Nephron (organoid): ENCODE data around the gene SORBS1.

Experiments used
- H3K27ac Mint-ChIP-seq, 3 experiments: 2 replicates each; pipeline ENCODE4 v1.8.0; 2020; ENCODE audit warnings: mixed read lengths in 3 of 3, mild to moderate bottlenecking in 2 of 3, moderate library complexity in 1 of 3
- H3K27me3 Mint-ChIP-seq: 2 replicates; pipeline ENCODE4 v1.8.0; 2021; ENCODE audit warnings: low read depth, mild to moderate bottlenecking, moderate library complexity, mixed read lengths
- H3K36me3 Mint-ChIP-seq: 2 replicates; pipeline ENCODE4 v1.8.0; 2020; ENCODE audit warnings: low read depth, mixed read lengths
- H3K4me1 Mint-ChIP-seq: 2 replicates; pipeline ENCODE4 v1.8.0; 2020; ENCODE audit warnings: mixed read lengths
- H3K4me3 Mint-ChIP-seq, 3 experiments: 2 replicates each; pipeline ENCODE4 v1.8.0; 2020; ENCODE audit warnings: mild to moderate bottlenecking in 3 of 3, mixed read lengths in 3 of 3, moderate library complexity in 2 of 3
- H3K9me3 Mint-ChIP-seq: 2 replicates; pipeline ENCODE4 v1.8.0; 2020; ENCODE audit warnings: mixed read lengths
- TF ChIP-seq, protein P1 (sequence below), 3 experiments: fragments of 200-600 bp; sonication (generic); IDR thresholded peaks; one replicate each; pipeline ENCODE4 v1.5.0; 2021; ENCODE audit warnings: antibody characterized with exemption in 3 of 3; ENCODE audit not compliant: unreplicated experiment in 3 of 3

Gene SORBS1

GRCh38 chr10:95547791-95548435 is 13.3 kb downstream of the SORBS1 start:
- TF ChIP-seq, protein P1, sequence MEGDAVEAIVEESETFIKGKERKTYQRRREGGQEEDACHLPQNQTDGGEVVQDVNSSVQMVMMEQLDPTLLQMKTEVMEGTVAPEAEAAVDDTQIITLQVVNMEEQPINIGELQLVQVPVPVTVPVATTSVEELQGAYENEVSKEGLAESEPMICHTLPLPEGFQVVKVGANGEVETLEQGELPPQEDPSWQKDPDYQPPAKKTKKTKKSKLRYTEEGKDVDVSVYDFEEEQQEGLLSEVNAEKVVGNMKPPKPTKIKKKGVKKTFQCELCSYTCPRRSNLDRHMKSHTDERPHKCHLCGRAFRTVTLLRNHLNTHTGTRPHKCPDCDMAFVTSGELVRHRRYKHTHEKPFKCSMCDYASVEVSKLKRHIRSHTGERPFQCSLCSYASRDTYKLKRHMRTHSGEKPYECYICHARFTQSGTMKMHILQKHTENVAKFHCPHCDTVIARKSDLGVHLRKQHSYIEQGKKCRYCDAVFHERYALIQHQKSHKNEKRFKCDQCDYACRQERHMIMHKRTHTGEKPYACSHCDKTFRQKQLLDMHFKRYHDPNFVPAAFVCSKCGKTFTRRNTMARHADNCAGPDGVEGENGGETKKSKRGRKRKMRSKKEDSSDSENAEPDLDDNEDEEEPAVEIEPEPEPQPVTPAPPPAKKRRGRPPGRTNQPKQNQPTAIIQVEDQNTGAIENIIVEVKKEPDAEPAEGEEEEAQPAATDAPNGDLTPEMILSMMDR (IDR thresholded peaks at IDR 0.05; ENCODE audit: unreplicated experiment in 3 of 3) = no peak
- peaks cover 12% of the 10 kb centered on the region for H3K36me3 Mint-ChIP-seq
- peaks cover 52% of the 10 kb centered on the region for H3K4me1 Mint-ChIP-seq
- H3K27me3 Mint-ChIP-seq = peaks cover 3% of the 10 kb centered on the region
- peaks cover 3% of the 10 kb centered on the region for H3K9me3 Mint-ChIP-seq
- H3K27ac Mint-ChIP-seq = no peak overlapping the region
- H3K4me3 Mint-ChIP-seq = no peak overlapping the region

DNA sequence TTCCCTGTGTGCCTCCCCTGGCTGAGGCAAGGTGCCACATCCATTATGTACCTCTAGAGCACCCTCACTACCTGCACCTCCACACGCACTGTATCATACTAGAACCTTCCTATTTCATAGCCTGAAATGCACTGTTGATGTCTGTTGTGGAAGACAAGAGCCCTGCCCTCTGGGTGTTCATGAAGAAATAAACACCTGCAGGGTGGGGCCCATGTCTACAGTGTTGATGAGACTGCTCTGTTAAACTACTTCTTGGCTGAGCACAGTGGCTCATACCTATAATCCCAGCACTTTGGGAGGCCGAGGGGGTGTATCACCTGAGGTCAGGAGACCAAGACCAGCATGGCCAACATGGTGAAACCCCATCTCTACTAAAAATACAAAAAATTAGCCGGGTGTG is 14.0 kb downstream of the SORBS1 start:
- peaks cover 60% of the 10 kb centered on the region for H3K4me1 Mint-ChIP-seq

GRCh38 chr10:95545981-95546380 is 15.2 kb downstream of the SORBS1 start:
- Mint-ChIP-seq H3K27me3 (no peaks in the 10 kb centered on the region), H3K27ac (peak overlapping the region in 2 of 3 experiments; percentile 30 to 75)

More for the DNA sequence above, 14.0 kb downstream of the SORBS1 start:
- peaks cover 8% of the 10 kb centered on the region for H3K36me3 Mint-ChIP-seq
- no peaks in the 10 kb centered on the region for H3K27me3 Mint-ChIP-seq
- no peaks in the 10 kb centered on the region for H3K9me3 Mint-ChIP-seq
- TF ChIP-seq, protein P1 (IDR thresholded peaks at IDR 0.05; ENCODE audit: unreplicated experiment in 3 of 3) = no peak
- H3K4me3 Mint-ChIP-seq = no peak overlapping the region
- H3K27ac Mint-ChIP-seq = no peak overlapping the region

DNA sequence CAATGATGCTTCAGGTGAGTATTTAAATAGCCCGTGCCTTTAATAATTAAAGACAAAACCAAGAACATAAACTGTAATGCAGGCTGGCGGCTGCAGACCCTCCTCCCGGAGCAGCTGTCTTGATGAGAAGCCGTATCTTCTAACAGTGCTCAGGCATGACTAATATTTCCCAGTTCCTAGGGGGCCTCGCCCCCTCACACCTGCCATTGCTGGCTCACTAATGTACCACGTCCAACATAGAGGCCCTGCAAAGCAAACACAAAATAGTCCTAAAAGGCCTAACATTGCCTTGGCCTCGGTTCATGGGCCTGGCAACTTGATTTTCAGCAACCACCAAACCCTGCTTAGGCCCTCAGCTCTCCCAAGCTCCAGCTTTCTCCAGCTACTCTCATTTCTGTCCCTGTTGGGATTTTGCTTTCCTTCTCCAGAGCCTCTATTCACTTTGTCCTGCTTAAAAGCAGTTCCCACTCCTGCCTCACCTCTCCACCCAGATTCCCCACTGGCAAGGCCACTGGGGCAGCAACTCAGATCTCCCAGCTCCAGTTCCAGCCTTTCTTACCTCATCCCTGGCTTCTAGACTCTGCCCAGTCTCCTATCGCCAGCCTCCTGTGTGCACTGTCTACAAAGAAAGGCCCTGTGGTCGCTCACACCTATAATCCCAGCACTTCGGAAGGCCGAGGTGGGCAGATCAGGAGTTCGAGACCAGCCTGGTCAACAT is 16.2 kb downstream of the SORBS1 start:
- no peaks in the 10 kb centered on the region for H3K27me3 Mint-ChIP-seq
- peak overlapping the region in 1 of 3 experiments; percentile 5 for H3K4me3 Mint-ChIP-seq
- TF ChIP-seq, protein P1 (IDR thresholded peaks at IDR 0.05; ENCODE audit: unreplicated experiment in 3 of 3) = no peak
- peak overlapping the region; percentile 53 to 83 (median 75) for H3K27ac Mint-ChIP-seq
- peaks cover 59% of the 10 kb centered on the region for H3K4me1 Mint-ChIP-seq
- peaks cover 4% of the 10 kb centered on the region for H3K36me3 Mint-ChIP-seq
- no peaks in the 10 kb centered on the region for H3K9me3 Mint-ChIP-seq

More at GRCh38 chr10:95545981-95546380, 15.2 kb downstream of the SORBS1 start:
- H3K36me3 Mint-ChIP-seq = peaks cover 4% of the 10 kb centered on the region
- no peak overlapping the region for H3K4me3 Mint-ChIP-seq
- TF ChIP-seq, protein P1 (IDR thresholded peaks at IDR 0.05; ENCODE audit: unreplicated experiment in 3 of 3) = no peak
- H3K9me3 Mint-ChIP-seq = no peaks in the 10 kb centered on the region
- peaks cover 61% of the 10 kb centered on the region for H3K4me1 Mint-ChIP-seq

- Mint-ChIP-seq H3K27me3 (no peaks in the 10 kb centered on the region), H3K36me3 (peaks cover 4% of the 10 kb centered on the region), H3K27ac (peak overlapping the region in 2 of 3 experiments; percentile 9 to 75), H3K4me3 (no peak overlapping the region), H3K4me1 (peaks cover 59% of the 10 kb centered on the region), H3K9me3 (no peaks in the 10 kb centered on the region)
- TF ChIP-seq, protein P1 (IDR thresholded peaks at IDR 0.05; ENCODE audit: unreplicated experiment in 3 of 3) = no peak
Measured at GRCh38 chr10:95543459-95543858, 17.7 kb downstream of the SORBS1 start.
